GM21786 (cell line): ENCODE measurements around the gene CAMKMT.

Source experiments
- ATAC-seq: cut with Tn5 transposase; IDR thresholded peaks from one replicate; pipeline ENCODE4 v1.9.1; 2021; ENCODE audit not compliant: unreplicated experiment

The CAMKMT gene

GRCh38 chr2:44767691-44768090 is 405.9 kb downstream of the CAMKMT start:
- ATAC-seq, result no peak

GRCh38 chr2:44768438-44769236 is 406.9 kb downstream of the CAMKMT start:
- ATAC-seq, result no peak

GRCh38 chr2:44769349-44770011 is 407.7 kb downstream of the CAMKMT start:
- ATAC-seq, result no peak

GRCh38 chr2:44770221-44771195 is 408.8 kb downstream of the CAMKMT start:
- ATAC-seq, result no peak

GRCh38 chr2:44771522-44771921 is 409.8 kb downstream of the CAMKMT start:
- ATAC-seq, result no peak

- no peak for ATAC-seq
Measured at GRCh38 chr2:44772131-44772530, 410.4 kb downstream of the CAMKMT start.

- ATAC-seq, result no peak
Measured at GRCh38 chr2:44772669-44773378, 411.1 kb downstream of the CAMKMT start.

- ATAC-seq, result no peak
Measured at GRCh38 chr2:44774826-44775492, 413.2 kb downstream of the CAMKMT start.

- ATAC-seq, result no peak
Measured at GRCh38 chr2:44777036-44777435, 415.3 kb downstream of the CAMKMT start.

GRCh38 chr2:44777537-44777936 is 415.8 kb downstream of the CAMKMT start:
- ATAC-seq, result no peak

GRCh38 chr2:44778221-44778654 is 416.5 kb downstream of the CAMKMT start:
- peak; percentile 34 for ATAC-seq

- peak; percentile 93 for ATAC-seq
Measured at GRCh38 chr2:44778671-44779476, 417.1 kb downstream of the CAMKMT start.

GRCh38 chr2:44779793-44780192 is 418.0 kb downstream of the CAMKMT start:
- ATAC-seq, result no peak

- no peak for ATAC-seq
Measured at GRCh38 chr2:44780406-44780805, 418.7 kb downstream of the CAMKMT start.

GRCh38 chr2:44785433-44785832 is 423.7 kb downstream of the CAMKMT start:
- no peak for ATAC-seq

GRCh38 chr2:44786045-44786816 is 424.5 kb downstream of the CAMKMT start:
- no peak for ATAC-seq

GRCh38 chr2:44786817-44787214 is 425.1 kb downstream of the CAMKMT start:
- no peak for ATAC-seq

GRCh38 chr2:44787663-44788062 is 425.9 kb downstream of the CAMKMT start:
- ATAC-seq, result no peak
